Cardiac septum (tissue), 1 donor: ENCODE measurements around the gene VCY. TPM values are rescaled to one million over a fixed set of nuclear protein-coding genes. Genes with fewer than 3 reads are reported as not detected.
"Not testable (repeated sequence)": the region's sequence is repeated elsewhere in the genome, so short reads cannot be mapped to it uniquely, and the experiment has no call there.

Experiments
- DNase-seq: peaks from one replicate; pipeline ENCODE4 v3.0.0-alpha.2; 2020; ENCODE audit warnings: low spot score
- intact Hi-C: fragments of 100-400 bp; cut with DNase I; formaldehyde crosslinking; loops from one replicate; pipeline ENCODE4 v1.14.0; 2022
- long read RNA-seq: library from polyadenylated mRNA; unstranded; transcript quantifications from one replicate; pipeline ENCODE4 v2.0.0, GENCODE V29; 2021
- total RNA-seq: library from RNA; stranded (reverse); fragmentation: NEBNext Ultra II Directional; extraction: Animal tissue kit (Norgen Biotek cat#: 25700); gene quantifications from one replicate; pipeline ENCODE4 v1.2.1, GENCODE V29; 2021
- donor health status: DM: no; HTN: no; CAD: no.

VCY gene
- not detected for total RNA-seq
- long read RNA-seq, result 0 reads

GRCh38 chrY:13986373-13986772 lies at the start of gene VCY:
TSS of gene VCY (minus strand) at chrY:13986473. CDS start at chrY:13986440, 33 bp downstream.
- intact Hi-C loops, DNase-seq: not testable (repeated sequence)

GRCh38 chrY:14030395-14030794 lies 44.1 kb upstream of the VCY start:
- intact Hi-C loops, DNase-seq: not testable (repeated sequence)

DNA sequence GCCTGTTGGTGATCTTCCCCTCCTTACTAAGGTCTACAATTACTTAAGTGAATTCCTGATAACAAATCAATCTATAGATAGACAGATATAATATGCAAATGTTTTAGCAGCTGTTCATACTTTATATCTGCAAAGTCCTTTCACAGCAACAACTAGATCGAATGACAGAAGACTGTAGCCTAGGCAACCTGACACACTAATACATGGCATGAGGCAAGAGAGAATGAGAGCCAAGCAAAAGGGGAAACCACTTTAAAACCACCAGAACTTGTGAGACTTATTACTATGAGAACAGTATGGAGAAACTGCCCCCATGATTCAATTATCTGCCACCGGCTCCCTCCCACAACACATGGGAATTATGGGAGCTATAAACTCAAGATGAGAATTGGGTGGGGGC lies 25.6 kb upstream of the VCY start:
- intact Hi-C loops, DNase-seq: not testable (repeated sequence)

DNA sequence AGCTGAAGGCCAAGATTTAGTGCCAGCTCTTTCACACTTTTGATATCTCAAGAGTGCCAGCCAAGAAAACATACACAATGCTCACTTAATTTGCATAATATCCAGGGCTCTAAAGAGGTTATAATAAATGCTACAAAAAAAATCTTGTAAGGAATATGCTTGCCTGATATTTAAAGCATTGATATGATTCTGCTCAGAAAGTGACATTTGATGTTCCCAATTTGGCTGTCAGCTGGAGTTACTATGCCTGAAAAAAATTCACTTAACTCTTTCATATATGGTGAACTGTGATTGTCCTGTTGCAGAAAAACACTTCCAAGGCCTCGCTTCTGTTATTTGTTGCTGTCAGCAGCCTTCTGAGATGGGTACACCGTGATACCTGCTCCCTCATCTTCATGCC lies 43.9 kb downstream of the VCY start:
- DNase-seq, intact Hi-C loops: not testable (repeated sequence)

Other genes with a start within 250 kb of the VCY start
- not detected for gene VCY1B, start 69.8 kb upstream of the VCY start, total RNA-seq